ENCODE results near the gene CCDC61. TPM values are rescaled to one million over a fixed set of nuclear protein-coding genes. Genes with fewer than 3 reads are reported as not detected.

The CCDC61 gene
- total RNA-seq, 1 donor from 2014 or later: 36.3 TPM

- no peaks in the 10 kb centered on the region for H3K27me3 ChIP-seq
- H3K9me3 ChIP-seq: no peaks in the 10 kb centered on the region
- H3K4me3 ChIP-seq: peak overlapping the region; percentile 63 to 67
- no peak for TF ChIP-seq POLR2AphosphoS5 (IDR thresholded peaks at IDR 0.05; ENCODE audit: insufficient read depth in 1 of 2, low read depth in 1 of 2)
- TF ChIP-seq POLR2A (IDR thresholded peaks at IDR 0.05): no peak
- TF ChIP-seq CTCF (IDR thresholded peaks at IDR 0.05): no peak
- DNase-seq (ENCODE audit: extremely low spot score in 2 of 2): no peak
- intact Hi-C loops (cut with DNase I): loop anchor here (10.0 kb wide), 2 partner anchors 140 to 200 kb away; partner anchors contain the start of gene RSPH6A
- peaks cover 23% of the 10 kb centered on the region for H3K4me1 ChIP-seq
- no peaks in the 10 kb centered on the region for H3K36me3 ChIP-seq
- H3K27ac ChIP-seq: no peak overlapping the region
Observed at GRCh38 chr19:46014941-46015686, 19.8 kb downstream of the CCDC61 start.

GRCh38 chr19:46015687-46016425, 20.6 kb downstream of the CCDC61 start:
- intact Hi-C loops (cut with DNase I): loop anchor here (10.0 kb wide), 2 partner anchors 141 to 201 kb away; partner anchors contain the start of gene RSPH6A
- TF ChIP-seq POLR2AphosphoS5 (IDR thresholded peaks at IDR 0.05; ENCODE audit: insufficient read depth in 1 of 2, low read depth in 1 of 2) (no peak), CTCF (IDR thresholded peaks at IDR 0.05) (no peak), POLR2A (IDR thresholded peaks at IDR 0.05) (no peak)
- no peaks in the 10 kb centered on the region for H3K36me3 ChIP-seq
- H3K9me3 ChIP-seq: no peaks in the 10 kb centered on the region
- peak overlapping the region; percentile 23 for H3K27ac ChIP-seq
- H3K4me1 ChIP-seq: peaks cover 23% of the 10 kb centered on the region
- H3K4me3 ChIP-seq: peak overlapping the region; percentile 63 to 67
- H3K27me3 ChIP-seq: no peaks in the 10 kb centered on the region
- DNase-seq (ENCODE audit: extremely low spot score in 2 of 2): no peak

- no peaks in the 10 kb centered on the region for H3K9me3 ChIP-seq
- no peaks in the 10 kb centered on the region for H3K27me3 ChIP-seq
- peak overlapping the region; percentile 63 to 67 for H3K4me3 ChIP-seq
- no peaks in the 10 kb centered on the region for H3K36me3 ChIP-seq
- DNase-seq (ENCODE audit: extremely low spot score in 2 of 2): no peak
- intact Hi-C loops (cut with DNase I): loop anchor here (10.0 kb wide), 2 partner anchors 142 to 202 kb away; partner anchors contain the start of gene RSPH6A
- peak overlapping the region; percentile 23 for H3K27ac ChIP-seq
- peaks cover 23% of the 10 kb centered on the region for H3K4me1 ChIP-seq
- TF ChIP-seq POLR2A (IDR thresholded peaks at IDR 0.05): no peak
- TF ChIP-seq CTCF (IDR thresholded peaks at IDR 0.05): peak; percentile 27 to 87 (median 58)
- no peak for TF ChIP-seq POLR2AphosphoS5 (IDR thresholded peaks at IDR 0.05; ENCODE audit: insufficient read depth in 1 of 2, low read depth in 1 of 2)
Observed at GRCh38 chr19:46016426-46017094, 21.3 kb downstream of the CCDC61 start.

DNA sequence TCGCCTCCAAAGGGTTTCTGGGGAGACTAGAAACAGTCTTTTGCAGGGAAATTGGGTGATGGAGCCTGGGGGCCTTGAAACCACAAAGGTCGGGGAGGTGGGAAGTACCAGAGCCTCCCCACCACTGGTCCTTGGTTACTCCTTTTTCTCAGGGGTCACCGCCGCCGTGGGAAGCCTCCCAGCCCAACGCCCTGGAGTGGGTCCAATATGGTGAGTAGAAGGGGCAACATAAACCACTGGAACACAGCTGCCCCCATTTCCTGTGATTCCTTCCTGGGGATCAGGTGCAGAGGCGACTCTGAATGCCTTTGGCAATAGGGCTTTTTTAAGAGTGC, 21.8 kb downstream of the CCDC61 start:
- peak overlapping the region in 1 of 2 donors; percentile 67 for H3K4me3 ChIP-seq
- TF ChIP-seq POLR2AphosphoS5 (IDR thresholded peaks at IDR 0.05; ENCODE audit: insufficient read depth in 1 of 2, low read depth in 1 of 2): no peak
- TF ChIP-seq CTCF (IDR thresholded peaks at IDR 0.05): peak in 1 of 3 experiments; percentile 3
- TF ChIP-seq POLR2A (IDR thresholded peaks at IDR 0.05): no peak
- H3K4me1 ChIP-seq: peaks cover 23% of the 10 kb centered on the region
- H3K27ac ChIP-seq: peak overlapping the region; percentile 23
- no peak for DNase-seq (ENCODE audit: extremely low spot score in 2 of 2)
- H3K9me3 ChIP-seq: no peaks in the 10 kb centered on the region
- H3K36me3 ChIP-seq: no peaks in the 10 kb centered on the region
- intact Hi-C loops (cut with DNase I): loop anchor here (10.0 kb wide), 2 partner anchors 142 to 202 kb away; partner anchors contain the start of gene RSPH6A
- no peaks in the 10 kb centered on the region for H3K27me3 ChIP-seq
